BJ (cell line): ENCODE results near the gene USP31. TPM values are rescaled to one million over a fixed set of nuclear protein-coding genes. Genes with fewer than 3 reads are reported as not detected.

ENCODE experiments used
- CTCF ChIA-PET: fragments of 350-600 bp; formaldehyde crosslinking; extraction: SDS; loops from one replicate; lab custom pipeline; 2021; ENCODE audit warnings: antibody characterized with exemption, inconsistent platforms; lab: Yijun Ruan, JAX
- POLR2A ChIA-PET: fragments of 300-600 bp; sonication (Branson Sonifier 250); formaldehyde crosslinking; extraction: SDS; loops from one replicate; lab custom pipeline; 2021; ENCODE audit warnings: antibody characterized with exemption; lab: Charles Lee
- DNase-seq: peaks from one replicate; pipeline ENCODE4 v3.0.0-alpha.2; 2011; ENCODE audit warnings: low read depth
- H3K27me3 ChIP-seq: 2 replicates; pipeline ENCODE4 v1.6.0; 2011; ENCODE audit warnings: low read length; ENCODE audit not compliant: control insufficient read depth, insufficient read depth
- H3K36me3 ChIP-seq: 2 replicates; pipeline ENCODE4 v1.5.1; 2011; ENCODE audit warnings: low read length; ENCODE audit not compliant: control insufficient read depth, insufficient read depth
- H3K4me3 ChIP-seq: 2 replicates; pipeline ENCODE4 v1.5.1; 2011; ENCODE audit warnings: low read depth, mild to moderate bottlenecking, control low read depth, low read length
- CTCF ChIP-seq: IDR thresholded peaks from 2 replicates; pipeline ENCODE4 v1.5.1; 2011; ENCODE audit warnings: low read depth, mild to moderate bottlenecking, control low read depth, inconsistent platforms, low read length, moderate library complexity; ENCODE audit not compliant: insufficient read depth
- polyA plus RNA-seq: library from polyadenylated mRNA; depleted of rRNA; stranded (reverse); fragments of >200 nt; gene quantifications from 2 replicates; pipeline ENCODE4 v1.2.3, GENCODE V29; 2011

The USP31 gene
- polyA plus RNA-seq, 1 experiment: 5.4 TPM

DNA sequence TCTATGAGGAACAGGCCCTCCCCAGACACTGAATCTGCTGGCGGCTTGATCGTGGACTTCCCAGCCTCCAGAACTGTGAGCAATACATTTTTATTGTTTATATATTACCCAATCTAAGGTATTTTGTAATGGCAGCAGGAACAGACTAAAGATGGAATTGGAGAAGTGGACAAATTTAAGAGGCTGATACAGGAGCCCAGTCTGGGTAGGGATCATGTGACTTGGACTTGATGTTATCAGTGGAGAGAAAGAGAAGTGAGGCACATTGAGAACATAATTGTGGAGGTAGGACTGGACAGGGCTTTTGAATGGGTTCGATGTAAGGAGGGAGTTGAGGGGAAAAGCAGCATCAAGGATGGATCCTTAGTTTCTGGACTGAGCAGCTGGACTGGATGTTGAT lies 93.8 kb downstream of the USP31 start:
- no peaks in the 10 kb centered on the region for H3K27me3 ChIP-seq
- H3K4me3 ChIP-seq: no peak overlapping the region
- no peaks in the 10 kb centered on the region for H3K36me3 ChIP-seq
- ChIA-PET POLR2A (no interaction called here), CTCF (no interaction called here)
- no peak for DNase-seq
- TF ChIP-seq CTCF: no peak

DNA sequence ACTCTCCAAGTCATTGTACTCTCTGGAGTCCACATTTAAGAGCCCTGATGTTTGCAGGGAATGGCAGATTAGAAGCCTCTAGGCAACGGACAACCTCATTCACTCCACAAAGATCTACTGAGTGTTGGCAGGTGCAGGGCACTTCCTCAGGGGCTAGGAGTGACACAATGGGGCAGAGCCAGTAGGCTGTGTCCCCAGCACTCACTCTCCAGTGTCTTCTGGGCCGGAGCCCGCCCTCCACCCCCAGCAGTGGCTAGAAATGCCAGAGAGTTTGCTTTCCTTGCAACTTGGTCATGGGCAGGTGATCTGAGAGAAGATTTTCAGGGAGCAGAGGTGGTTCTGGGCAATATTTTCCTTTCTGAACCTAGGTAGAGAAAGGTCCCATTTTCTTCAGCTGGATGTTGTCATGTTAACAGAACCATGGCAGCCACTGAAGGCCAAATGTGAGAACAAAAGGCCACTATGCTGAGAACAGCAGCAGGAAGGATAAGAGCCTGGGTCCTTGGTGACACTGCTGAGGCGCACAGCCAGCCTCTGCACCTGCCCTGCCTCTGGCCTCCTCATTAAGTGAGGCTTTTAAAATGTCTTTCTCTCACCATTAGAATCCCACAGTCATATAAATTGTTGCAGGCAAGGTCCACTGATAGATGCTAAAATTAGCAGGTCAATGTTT lies 96.2 kb downstream of the USP31 start:
- ChIA-PET POLR2A (no interaction called here), CTCF (interaction anchor here (1.3 kb wide), 1 partner anchor 23 kb away, joined by 3 read pairs; no protein-coding TSS in a partner anchor)
- no peak overlapping the region for H3K4me3 ChIP-seq
- no peaks in the 10 kb centered on the region for H3K27me3 ChIP-seq
- no peak for DNase-seq
- TF ChIP-seq CTCF: no peak
- no peaks in the 10 kb centered on the region for H3K36me3 ChIP-seq

GRCh38 chr16:23052221-23052620 lies 97.0 kb downstream of the USP31 start:
- no peaks in the 10 kb centered on the region for H3K27me3 ChIP-seq
- no peaks in the 10 kb centered on the region for H3K36me3 ChIP-seq
- POLR2A ChIA-PET: no interaction called here
- DNase-seq: no peak
- TF ChIP-seq CTCF: no peak
- CTCF ChIA-PET: no interaction called here
- H3K4me3 ChIP-seq: no peak overlapping the region

DNA sequence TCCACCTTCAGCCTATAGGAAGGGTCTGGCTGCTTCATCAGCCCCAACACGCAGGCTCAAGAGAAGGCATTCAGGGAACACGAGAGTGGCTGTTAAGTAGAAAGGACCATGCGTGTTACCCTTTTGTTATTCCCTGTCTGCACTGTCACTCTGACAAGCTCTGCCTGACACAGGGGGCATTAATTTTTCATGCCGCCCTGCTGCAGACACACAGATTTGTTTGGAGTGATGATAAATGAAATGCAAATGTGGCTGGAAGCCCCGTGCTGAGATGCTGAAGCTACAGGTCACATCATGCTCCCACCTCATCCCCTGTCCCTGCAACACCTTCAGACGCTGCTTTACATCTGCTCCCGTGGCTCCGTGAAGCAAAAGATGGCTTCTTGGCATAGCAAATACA lies 97.7 kb downstream of the USP31 start:
- CTCF ChIA-PET: no interaction called here

DNA sequence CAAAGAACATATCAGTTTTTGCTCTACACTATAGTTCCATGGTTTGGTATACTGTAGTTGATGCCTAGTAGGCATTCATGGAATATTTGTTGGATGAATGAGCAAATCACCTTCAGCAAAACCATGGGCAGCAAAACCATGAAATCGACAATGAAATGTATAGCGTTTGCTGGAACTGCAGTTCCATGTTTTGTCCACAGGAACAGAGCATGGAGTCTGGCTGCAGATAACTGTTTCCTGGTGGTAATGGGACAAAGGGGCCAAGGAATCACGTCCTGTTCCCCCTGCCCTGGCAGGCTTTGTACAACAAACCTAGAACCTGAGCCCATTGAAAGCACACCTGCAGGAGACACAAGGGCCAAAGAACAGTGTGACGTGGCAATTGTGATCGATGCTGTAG lies 101.1 kb downstream of the USP31 start:
- POLR2A ChIA-PET: no interaction called here
- no peaks in the 10 kb centered on the region for H3K27me3 ChIP-seq
- no peak overlapping the region for H3K4me3 ChIP-seq
- no peak for TF ChIP-seq CTCF
- no peak for DNase-seq
- H3K36me3 ChIP-seq: no peaks in the 10 kb centered on the region
- CTCF ChIA-PET: interaction anchor here (1.2 to 1.5 kb wide), 2 partner anchors 11 to 18 kb away, joined by 5 read pairs; no protein-coding TSS in a partner anchor

More for the DNA sequence above, 97.7 kb downstream of the USP31 start:
- POLR2A ChIA-PET: no interaction called here
- DNase-seq: no peak
- H3K27me3 ChIP-seq: no peaks in the 10 kb centered on the region
- no peaks in the 10 kb centered on the region for H3K36me3 ChIP-seq
- TF ChIP-seq CTCF: no peak
- no peak overlapping the region for H3K4me3 ChIP-seq
